Activated T-cell treated with anti-CD3 and anti-CD28 coated beads, Interleukin-2, amount 50 U/mL, for 4 hours (primary cell): ENCODE data around the gene TMEM138. TPM values are rescaled to one million over a fixed set of nuclear protein-coding genes. Genes with fewer than 3 reads are reported as not detected.
"Not testable (repeated sequence)": the region's sequence is repeated elsewhere in the genome, so short reads cannot be mapped to it uniquely, and the experiment has no call there.

ENCODE experiments used
- ATAC-seq, 2 donors: fragments of 200-7000 bp; cut with Tn5 transposase; one replicate each; pipeline ENCODE4 v1.10.0; 2021
- DNase-seq: peaks from one replicate; pipeline ENCODE4 v3.0.0-alpha.2; 2020
- H3K27me3 Mint-ChIP-seq: one replicate; pipeline ENCODE4 v1.8.0; 2021; ENCODE audit warnings: low read depth, mixed read lengths
- H3K36me3 Mint-ChIP-seq: one replicate; pipeline ENCODE4 v1.8.0; 2022; ENCODE audit warnings: mixed read lengths; ENCODE audit not compliant: insufficient read depth
- H3K4me1 Mint-ChIP-seq: one replicate; pipeline ENCODE4 v1.8.0; 2021; ENCODE audit warnings: low read depth, mixed read lengths
- H3K4me3 Mint-ChIP-seq: one replicate; pipeline ENCODE4 v1.8.0; 2021; ENCODE audit warnings: mild to moderate bottlenecking, moderate library complexity, mixed read lengths
- H3K9me3 Mint-ChIP-seq: one replicate; pipeline ENCODE4 v1.8.0; 2021; ENCODE audit warnings: mixed read lengths
- total RNA-seq, 3 donors: library from RNA; stranded (reverse); gene quantifications; one replicate each; pipeline ENCODE4 v1.2.1, GENCODE V29; 2021

The TMEM138 gene
- total RNA-seq, 3 donors from 2014 or later, result 74.2 to 91.5 (median 81.2) TPM

DNA sequence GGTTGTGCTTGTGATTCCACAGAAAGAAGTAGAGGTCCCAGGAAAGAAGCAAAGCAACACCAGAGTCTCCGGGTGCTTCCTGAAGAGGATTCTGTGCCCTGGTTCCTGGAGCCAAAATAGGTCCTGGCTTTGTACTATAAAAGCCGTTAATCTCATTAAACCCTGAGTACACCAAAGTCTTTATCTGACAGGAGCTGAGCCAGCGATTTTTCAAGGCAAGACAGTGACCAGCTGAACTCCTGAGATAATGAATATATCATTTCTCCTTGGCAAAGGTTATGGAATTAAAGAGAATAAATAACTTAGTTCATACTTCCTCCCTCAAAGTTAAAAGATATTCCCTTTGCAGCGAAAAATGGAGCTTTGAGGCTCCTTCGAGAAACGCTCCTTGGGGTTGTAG, 5.2 kb downstream of the TMEM138 start:
- no peak for ATAC-seq

GRCh38 chr11:61368646-61369045, 6.5 kb downstream of the TMEM138 start:
- no peaks in the 10 kb centered on the region for H3K9me3 Mint-ChIP-seq
- peaks cover 4% of the 10 kb centered on the region for H3K4me1 Mint-ChIP-seq
- DNase-seq (no peak), ATAC-seq (no peak)
- no peaks in the 10 kb centered on the region for H3K27me3 Mint-ChIP-seq
- H3K36me3 Mint-ChIP-seq, result peaks cover 31% of the 10 kb centered on the region
- H3K4me3 Mint-ChIP-seq, result no peak overlapping the region

More for the DNA sequence above, 5.2 kb downstream of the TMEM138 start:
- H3K4me3 Mint-ChIP-seq, result no peak overlapping the region
- H3K9me3 Mint-ChIP-seq, result no peaks in the 10 kb centered on the region
- no peak for DNase-seq
- peaks cover 33% of the 10 kb centered on the region for H3K36me3 Mint-ChIP-seq
- H3K27me3 Mint-ChIP-seq, result no peaks in the 10 kb centered on the region
- peaks cover 15% of the 10 kb centered on the region for H3K4me1 Mint-ChIP-seq

GRCh38 chr11:61369372-61370348, 7.5 kb downstream of the TMEM138 start:
- ATAC-seq (no peak), DNase-seq (no peak)
- Mint-ChIP-seq H3K36me3 (peaks cover 27% of the 10 kb centered on the region), H3K9me3 (no peaks in the 10 kb centered on the region), H3K4me3 (no peak overlapping the region), H3K4me1 (no peaks in the 10 kb centered on the region), H3K27me3 (no peaks in the 10 kb centered on the region)

DNA sequence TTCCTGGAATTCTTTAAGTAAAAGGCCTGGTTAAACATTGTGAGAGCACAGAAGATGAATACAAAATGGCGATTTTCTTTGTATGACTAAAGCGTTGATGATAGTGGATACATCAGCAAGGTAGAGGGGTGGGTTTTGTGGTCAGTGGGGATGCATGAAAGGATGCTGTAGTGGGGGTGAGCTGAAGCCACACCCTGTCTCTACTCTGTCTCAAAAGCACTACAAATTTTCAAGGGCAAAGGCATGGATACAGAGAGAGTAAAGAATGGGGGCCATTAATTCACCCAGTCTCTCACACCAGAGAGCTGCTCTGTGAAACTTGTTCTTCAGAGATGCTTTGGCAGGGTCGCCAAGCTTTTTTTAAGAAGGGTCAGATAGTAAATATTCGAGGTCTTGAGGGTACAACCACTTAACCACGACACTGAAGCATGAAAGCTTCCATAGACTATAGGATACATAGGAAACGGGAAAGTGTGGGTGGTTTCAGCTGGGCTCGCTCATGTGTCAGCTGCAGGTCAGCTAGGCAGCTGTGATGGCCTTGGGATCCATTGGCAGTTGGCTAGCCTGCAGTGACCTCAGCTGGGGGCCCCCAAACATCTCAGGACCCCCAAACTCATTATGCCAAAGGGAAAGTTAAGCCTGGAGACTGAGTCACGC, 8.3 kb downstream of the TMEM138 start:
- no peak for ATAC-seq
- no peak overlapping the region for H3K4me3 Mint-ChIP-seq
- peaks cover 29% of the 10 kb centered on the region for H3K36me3 Mint-ChIP-seq
- no peak for DNase-seq
- no peaks in the 10 kb centered on the region for H3K27me3 Mint-ChIP-seq
- H3K9me3 Mint-ChIP-seq, result no peaks in the 10 kb centered on the region
- H3K4me1 Mint-ChIP-seq, result no peaks in the 10 kb centered on the region

- Mint-ChIP-seq H3K4me3 (no peak overlapping the region), H3K9me3 (no peaks in the 10 kb centered on the region), H3K27me3 (no peaks in the 10 kb centered on the region), H3K4me1 (no peaks in the 10 kb centered on the region), H3K36me3 (peaks cover 30% of the 10 kb centered on the region)
- DNase-seq (no peak), ATAC-seq (no peak)
Measured at GRCh38 chr11:61372659-61373420, 10.7 kb downstream of the TMEM138 start.

- no peaks in the 10 kb centered on the region for H3K4me1 Mint-ChIP-seq
- peaks cover 18% of the 10 kb centered on the region for H3K36me3 Mint-ChIP-seq
- H3K4me3 Mint-ChIP-seq, result no peak overlapping the region
- ATAC-seq (no peak), DNase-seq (no peak)
- H3K27me3 Mint-ChIP-seq, result no peaks in the 10 kb centered on the region
- no peaks in the 10 kb centered on the region for H3K9me3 Mint-ChIP-seq
Measured at GRCh38 chr11:61375761-61376108, 13.6 kb downstream of the TMEM138 start.

DNA sequence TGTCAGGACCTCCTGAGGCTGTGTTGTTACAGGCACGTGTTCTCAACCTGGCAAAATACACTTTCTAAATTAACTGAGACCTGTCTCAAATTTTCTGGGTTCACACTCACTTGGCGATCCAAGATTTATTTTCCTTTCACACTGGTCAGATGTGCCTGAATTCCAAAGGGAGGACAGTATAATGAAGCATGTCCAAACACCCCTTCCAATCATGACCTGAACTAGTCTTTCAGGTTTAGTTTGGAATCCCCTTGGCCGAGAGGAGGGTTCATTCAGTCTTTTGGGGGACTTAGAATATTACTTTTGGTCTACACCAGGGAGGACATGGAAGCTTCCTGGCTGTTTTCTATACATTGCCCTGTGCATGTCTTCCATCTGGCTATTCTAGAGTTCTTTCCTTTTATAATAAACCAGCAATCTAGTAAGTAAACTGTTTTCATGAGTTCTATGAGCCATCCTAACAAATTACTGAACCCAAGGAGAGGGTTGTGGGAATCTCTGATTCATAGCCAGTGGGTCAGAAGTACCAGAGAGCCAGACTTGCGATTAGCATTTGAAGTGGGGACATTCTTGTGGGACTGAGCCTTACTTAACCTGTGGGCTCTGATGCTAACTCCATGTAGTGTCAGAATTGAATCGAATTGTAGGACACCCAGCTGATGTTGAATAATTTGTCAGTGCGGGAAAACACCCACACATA, 15.4 kb downstream of the TMEM138 start:
- H3K4me1 Mint-ChIP-seq, result no peaks in the 10 kb centered on the region
- H3K36me3 Mint-ChIP-seq, result peaks cover 12% of the 10 kb centered on the region
- no peak for ATAC-seq
- H3K4me3 Mint-ChIP-seq, result no peak overlapping the region
- no peaks in the 10 kb centered on the region for H3K9me3 Mint-ChIP-seq
- H3K27me3 Mint-ChIP-seq, result no peaks in the 10 kb centered on the region
- DNase-seq, result no peak

- H3K4me3 Mint-ChIP-seq, result no peak overlapping the region
- DNase-seq, result no peak
- no peaks in the 10 kb centered on the region for H3K27me3 Mint-ChIP-seq
- no peaks in the 10 kb centered on the region for H3K4me1 Mint-ChIP-seq
- peaks cover 12% of the 10 kb centered on the region for H3K36me3 Mint-ChIP-seq
- no peaks in the 10 kb centered on the region for H3K9me3 Mint-ChIP-seq
- no peak for ATAC-seq
Measured at GRCh38 chr11:61378713-61379313, 16.6 kb downstream of the TMEM138 start.

DNA sequence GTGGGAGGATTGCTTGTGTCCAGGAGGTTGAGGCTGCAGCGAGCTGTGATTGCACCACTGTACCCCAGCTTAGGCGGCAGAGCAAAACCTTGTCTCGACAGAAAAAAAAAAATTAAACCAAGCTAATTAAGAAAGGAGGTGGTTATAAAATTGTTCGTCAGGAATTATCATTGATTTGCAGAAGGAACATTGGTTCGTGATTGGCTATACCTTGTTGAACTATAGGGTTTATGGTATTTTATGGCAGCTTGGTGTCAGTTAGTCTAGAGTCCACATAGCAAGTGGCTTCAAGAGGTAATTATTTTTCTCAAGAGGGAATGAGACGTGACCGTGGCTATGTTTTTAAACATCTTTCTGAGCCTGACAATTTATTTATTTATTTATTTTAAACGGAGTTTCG, 18.7 kb downstream of the TMEM138 start:
- no peaks in the 10 kb centered on the region for H3K9me3 Mint-ChIP-seq
- DNase-seq (no peak), ATAC-seq (no peak)
- H3K27me3 Mint-ChIP-seq, result no peaks in the 10 kb centered on the region
- no peak overlapping the region for H3K4me3 Mint-ChIP-seq
- peaks cover 6% of the 10 kb centered on the region for H3K4me1 Mint-ChIP-seq
- H3K36me3 Mint-ChIP-seq, result peaks cover 9% of the 10 kb centered on the region

- not testable (repeated sequence) for H3K27me3 Mint-ChIP-seq, DNase-seq, H3K9me3 Mint-ChIP-seq, H3K36me3 Mint-ChIP-seq, H3K4me1 Mint-ChIP-seq, ATAC-seq, H3K4me3 Mint-ChIP-seq
Measured at GRCh38 chr11:61383859-61384258, 21.7 kb downstream of the TMEM138 start.

DNA sequence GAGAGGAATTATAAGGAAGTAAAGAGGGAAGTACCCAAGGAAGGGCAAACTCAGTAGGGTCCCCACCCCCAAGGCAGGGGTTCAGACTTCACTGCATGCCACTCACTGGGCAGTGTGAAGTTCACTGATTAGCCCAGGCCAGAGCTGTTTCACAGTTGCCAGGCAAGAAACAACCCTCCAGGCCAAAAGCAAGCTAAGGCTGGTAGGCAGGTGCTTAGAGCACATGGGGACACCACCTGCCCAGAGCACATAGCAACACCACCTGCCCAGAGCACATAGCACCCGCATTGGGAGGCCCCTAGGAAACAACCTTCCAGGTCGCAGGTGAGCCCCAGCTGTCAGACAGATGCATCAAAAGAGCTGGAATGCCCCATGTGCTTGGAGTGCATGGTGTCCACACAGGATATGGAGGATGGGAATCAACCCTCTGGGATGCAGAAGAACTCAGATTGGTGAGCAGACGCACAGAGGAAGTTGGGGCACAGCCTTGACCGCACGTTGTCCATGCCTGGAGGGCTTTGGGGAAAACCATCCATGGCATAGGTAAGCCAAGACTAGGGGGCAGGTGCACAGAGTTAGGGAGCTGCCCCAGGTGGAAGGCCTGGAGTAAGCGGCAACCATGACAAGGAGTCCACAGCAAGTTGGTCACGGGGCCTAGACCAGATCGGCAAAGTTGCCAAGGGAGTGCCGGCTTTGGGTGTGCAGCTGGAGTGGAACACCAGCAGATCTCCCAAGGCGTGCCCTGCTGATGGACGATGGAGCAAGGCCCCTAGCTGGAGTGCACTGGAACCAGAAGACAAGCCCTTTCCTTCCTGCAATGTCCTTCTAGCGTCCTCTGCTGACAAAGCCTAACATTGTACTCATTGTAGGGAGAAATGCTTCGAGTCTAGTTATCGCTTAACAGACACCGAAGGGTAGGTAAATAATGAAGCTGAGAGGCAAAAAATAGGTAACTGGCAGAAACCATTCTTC, 22.4 kb downstream of the TMEM138 start:
- Mint-ChIP-seq H3K9me3 (no peaks in the 10 kb centered on the region), H3K27me3 (no peaks in the 10 kb centered on the region), H3K36me3 (no peaks in the 10 kb centered on the region), H3K4me1 (peaks cover 6% of the 10 kb centered on the region), H3K4me3 (no peak overlapping the region)
- no peak for DNase-seq
- ATAC-seq, result no peak

GRCh38 chr11:61390161-61390560, 28.0 kb downstream of the TMEM138 start:
- peaks cover under 1% of the 10 kb centered on the region for H3K36me3 Mint-ChIP-seq
- DNase-seq, result no peak
- ATAC-seq, result no peak
- no peak overlapping the region for H3K4me3 Mint-ChIP-seq
- no peaks in the 10 kb centered on the region for H3K9me3 Mint-ChIP-seq
- H3K27me3 Mint-ChIP-seq, result no peaks in the 10 kb centered on the region
- peaks cover 30% of the 10 kb centered on the region for H3K4me1 Mint-ChIP-seq
